Measurements from ENCODE around the gene ALDH1A1. TPM values are rescaled to one million over a fixed set of nuclear protein-coding genes. Genes with fewer than 3 reads are reported as not detected.

The ALDH1A1 gene
- total RNA-seq, 3 donors from 2014 or later (not counting 1 experiment from before 2014, with no cell fraction given): 0.57 to 1.7 TPM; not detected in 1

DNA sequence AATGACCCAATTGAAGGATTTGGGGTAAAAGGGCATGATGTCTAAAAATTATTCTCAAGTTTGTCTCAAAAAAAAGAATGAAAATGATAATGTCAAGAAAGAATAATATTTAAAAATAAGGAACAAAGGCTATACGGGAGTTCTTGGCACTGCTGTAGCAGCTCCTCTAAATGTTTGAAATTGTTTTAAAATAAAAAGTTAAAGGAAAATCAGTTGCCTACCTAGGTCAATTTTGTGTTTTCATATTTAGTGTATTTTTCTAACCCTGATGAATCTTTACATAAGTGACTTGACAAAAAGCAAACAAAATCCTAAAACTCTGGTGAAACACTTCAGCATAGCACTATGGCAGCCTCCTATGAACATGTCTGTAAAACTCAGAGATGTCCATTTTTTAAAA lies 56.4 kb downstream of the ALDH1A1 start:
- H3K27me3 Mint-ChIP-seq (ENCODE audit: low read depth in 2 of 2): peaks cover 0 to 3% of the 10 kb centered on the region in 2 donors
- Histone ChIP-seq H3K4me3 (ENCODE audit: low read length) (no peak overlapping the region), H3K4me1 (ENCODE audit: control insufficient read depth, insufficient read depth, low read length) (no peaks in the 10 kb centered on the region), H3K9me3 (ENCODE audit: control insufficient read depth, insufficient read depth, low read length) (no peaks in the 10 kb centered on the region), H3K36me3 (ENCODE audit: control insufficient read depth, insufficient read depth, low read length) (no peaks in the 10 kb centered on the region), H3K27me3 (ENCODE audit: control insufficient read depth, insufficient read depth, low read length) (no peaks in the 10 kb centered on the region), H3K27ac (ENCODE audit: low read length) (no peak overlapping the region)
- DNase-seq (no peak), ATAC-seq (no peak)
- WGBS (ENCODE audit: insufficient coverage): 100% methylated on average over 1 of the region's 1 CpG
- H3K36me3 Mint-ChIP-seq: no peaks in the 10 kb centered on the region
- no peak overlapping the region for H3K4me3 Mint-ChIP-seq
- no peaks in the 10 kb centered on the region for H3K4me1 Mint-ChIP-seq
- no peak overlapping the region for H3K27ac Mint-ChIP-seq
- H3K9me3 Mint-ChIP-seq: no peaks in the 10 kb centered on the region
- intact Hi-C loops (cut with micrococcal nuclease): loop anchor here (2.0 kb wide), 1 partner anchor 18 kb away; no protein-coding TSS in a partner anchor
- TF ChIP-seq, protein P1, sequence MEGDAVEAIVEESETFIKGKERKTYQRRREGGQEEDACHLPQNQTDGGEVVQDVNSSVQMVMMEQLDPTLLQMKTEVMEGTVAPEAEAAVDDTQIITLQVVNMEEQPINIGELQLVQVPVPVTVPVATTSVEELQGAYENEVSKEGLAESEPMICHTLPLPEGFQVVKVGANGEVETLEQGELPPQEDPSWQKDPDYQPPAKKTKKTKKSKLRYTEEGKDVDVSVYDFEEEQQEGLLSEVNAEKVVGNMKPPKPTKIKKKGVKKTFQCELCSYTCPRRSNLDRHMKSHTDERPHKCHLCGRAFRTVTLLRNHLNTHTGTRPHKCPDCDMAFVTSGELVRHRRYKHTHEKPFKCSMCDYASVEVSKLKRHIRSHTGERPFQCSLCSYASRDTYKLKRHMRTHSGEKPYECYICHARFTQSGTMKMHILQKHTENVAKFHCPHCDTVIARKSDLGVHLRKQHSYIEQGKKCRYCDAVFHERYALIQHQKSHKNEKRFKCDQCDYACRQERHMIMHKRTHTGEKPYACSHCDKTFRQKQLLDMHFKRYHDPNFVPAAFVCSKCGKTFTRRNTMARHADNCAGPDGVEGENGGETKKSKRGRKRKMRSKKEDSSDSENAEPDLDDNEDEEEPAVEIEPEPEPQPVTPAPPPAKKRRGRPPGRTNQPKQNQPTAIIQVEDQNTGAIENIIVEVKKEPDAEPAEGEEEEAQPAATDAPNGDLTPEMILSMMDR (IDR thresholded peaks at IDR 0.05): no peak

DNA sequence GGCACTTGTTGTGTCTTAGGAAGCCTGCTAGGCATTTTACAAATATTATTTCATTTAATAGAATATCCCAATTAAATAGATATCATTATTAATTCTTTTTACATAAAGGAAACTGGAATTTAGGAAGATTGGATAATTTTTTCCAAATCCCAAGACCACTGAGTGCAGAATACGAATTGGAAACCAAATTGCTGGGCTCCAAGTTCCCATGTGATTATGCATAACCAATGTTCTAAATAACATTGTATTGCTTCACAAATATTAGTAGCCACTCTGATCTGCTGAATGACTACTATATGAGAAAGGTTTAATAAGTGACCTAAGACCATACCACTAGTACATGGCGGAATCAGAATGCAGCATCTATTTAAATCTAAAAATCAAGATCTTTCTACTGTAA lies 57.7 kb downstream of the ALDH1A1 start:
- Histone ChIP-seq H3K4me1 (ENCODE audit: control insufficient read depth, insufficient read depth, low read length) (no peaks in the 10 kb centered on the region), H3K9me3 (ENCODE audit: control insufficient read depth, insufficient read depth, low read length) (no peaks in the 10 kb centered on the region), H3K4me3 (ENCODE audit: low read length) (no peak overlapping the region), H3K27ac (ENCODE audit: low read length) (no peak overlapping the region), H3K27me3 (ENCODE audit: control insufficient read depth, insufficient read depth, low read length) (no peaks in the 10 kb centered on the region), H3K36me3 (ENCODE audit: control insufficient read depth, insufficient read depth, low read length) (no peaks in the 10 kb centered on the region)
- TF ChIP-seq, protein P1 (IDR thresholded peaks at IDR 0.05): no peak
- WGBS (ENCODE audit: insufficient coverage): 67% methylated on average over 1 of the region's 2 CpGs
- DNase-seq (no peak), ATAC-seq (no peak)
- peaks cover 0 to 3% of the 10 kb centered on the region in 2 donors for H3K27me3 Mint-ChIP-seq (ENCODE audit: low read depth in 2 of 2)
- no peak overlapping the region for H3K27ac Mint-ChIP-seq
- intact Hi-C loops (cut with micrococcal nuclease): no loop called here
- H3K4me3 Mint-ChIP-seq: no peak overlapping the region
- H3K36me3 Mint-ChIP-seq: no peaks in the 10 kb centered on the region
- H3K9me3 Mint-ChIP-seq: no peaks in the 10 kb centered on the region
- no peaks in the 10 kb centered on the region for H3K4me1 Mint-ChIP-seq

DNA sequence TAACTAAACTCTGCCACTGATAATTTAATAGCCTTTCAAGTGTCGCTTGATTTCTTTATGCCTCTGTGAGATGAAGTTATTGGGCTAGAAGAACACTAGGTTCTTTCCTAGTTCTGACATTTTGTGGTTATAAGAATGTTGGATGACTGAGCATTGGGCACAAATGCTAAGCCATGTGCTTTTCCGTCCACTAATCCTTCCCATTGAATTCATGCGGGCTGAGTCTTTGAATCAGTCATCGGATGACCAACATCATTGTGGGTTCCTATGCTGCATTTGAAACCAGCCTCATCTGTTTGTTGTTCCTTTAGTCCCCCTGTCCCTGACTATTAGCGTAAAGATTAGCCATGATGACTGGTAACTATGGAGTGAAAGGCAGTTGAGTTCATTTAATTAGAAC lies 58.5 kb downstream of the ALDH1A1 start:
- intact Hi-C loops (cut with micrococcal nuclease): no loop called here

DNA sequence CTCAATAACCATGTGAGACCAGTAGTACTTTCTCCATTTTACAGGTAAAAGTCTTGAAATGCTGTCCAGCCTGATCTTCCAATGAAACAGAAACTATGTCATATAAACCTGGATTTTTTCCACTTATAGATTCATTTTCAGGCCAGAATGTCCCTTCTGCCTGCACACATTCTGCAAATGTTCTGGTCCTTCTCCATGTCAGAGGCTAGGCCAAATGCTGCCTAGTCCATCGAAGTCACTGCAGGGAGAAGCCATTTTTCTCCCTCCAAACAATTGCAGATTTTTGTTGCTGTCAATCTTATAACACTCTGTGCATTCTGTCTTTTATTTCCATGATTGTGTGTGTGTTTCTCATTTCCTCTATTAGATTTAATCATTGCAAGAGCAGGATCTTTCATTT lies 59.4 kb downstream of the ALDH1A1 start:
- Mint-ChIP-seq H3K36me3 (no peaks in the 10 kb centered on the region), H3K27ac (no peak overlapping the region), H3K27me3 (ENCODE audit: low read depth in 2 of 2) (peaks cover 0 to 3% of the 10 kb centered on the region in 2 donors), H3K9me3 (no peaks in the 10 kb centered on the region), H3K4me1 (no peaks in the 10 kb centered on the region), H3K4me3 (no peak overlapping the region)
- WGBS (ENCODE audit: insufficient coverage): 63% methylated on average over 1 of the region's 1 CpG
- Histone ChIP-seq H3K27ac (ENCODE audit: low read length) (no peak overlapping the region), H3K36me3 (ENCODE audit: control insufficient read depth, insufficient read depth, low read length) (no peaks in the 10 kb centered on the region), H3K4me3 (ENCODE audit: low read length) (no peak overlapping the region), H3K4me1 (ENCODE audit: control insufficient read depth, insufficient read depth, low read length) (no peaks in the 10 kb centered on the region), H3K27me3 (ENCODE audit: control insufficient read depth, insufficient read depth, low read length) (no peaks in the 10 kb centered on the region), H3K9me3 (ENCODE audit: control insufficient read depth, insufficient read depth, low read length) (no peaks in the 10 kb centered on the region)
- intact Hi-C loops (cut with micrococcal nuclease): no loop called here
- DNase-seq: no peak
- TF ChIP-seq, protein P1 (IDR thresholded peaks at IDR 0.05): no peak
- no peak for ATAC-seq

More for the DNA sequence above, 58.5 kb downstream of the ALDH1A1 start:
- Histone ChIP-seq H3K9me3 (ENCODE audit: control insufficient read depth, insufficient read depth, low read length) (no peaks in the 10 kb centered on the region), H3K36me3 (ENCODE audit: control insufficient read depth, insufficient read depth, low read length) (no peaks in the 10 kb centered on the region), H3K27ac (ENCODE audit: low read length) (no peak overlapping the region), H3K4me1 (ENCODE audit: control insufficient read depth, insufficient read depth, low read length) (no peaks in the 10 kb centered on the region), H3K27me3 (ENCODE audit: control insufficient read depth, insufficient read depth, low read length) (no peaks in the 10 kb centered on the region), H3K4me3 (ENCODE audit: low read length) (no peak overlapping the region)
- H3K27ac Mint-ChIP-seq: no peak overlapping the region
- H3K9me3 Mint-ChIP-seq: no peaks in the 10 kb centered on the region
- WGBS (ENCODE audit: insufficient coverage): 93% methylated on average over 4 of the region's 5 CpGs
- no peaks in the 10 kb centered on the region for H3K36me3 Mint-ChIP-seq
- DNase-seq (no peak), ATAC-seq (no peak)
- H3K4me1 Mint-ChIP-seq: no peaks in the 10 kb centered on the region
- TF ChIP-seq, protein P1 (IDR thresholded peaks at IDR 0.05): no peak
- H3K4me3 Mint-ChIP-seq: no peak overlapping the region
- H3K27me3 Mint-ChIP-seq (ENCODE audit: low read depth in 2 of 2): peaks cover 0 to 3% of the 10 kb centered on the region in 2 donors

Data from natural killer cell (primary cell).